ENCODE results near the gene CDC5L. TPM values are rescaled to one million over a fixed set of nuclear protein-coding genes. Genes with fewer than 3 reads are reported as not detected.

CDC5L gene
- total and polyA plus RNA-seq, 9 donors, result 13.0 to 24.0 (median 19.5) TPM

DNA sequence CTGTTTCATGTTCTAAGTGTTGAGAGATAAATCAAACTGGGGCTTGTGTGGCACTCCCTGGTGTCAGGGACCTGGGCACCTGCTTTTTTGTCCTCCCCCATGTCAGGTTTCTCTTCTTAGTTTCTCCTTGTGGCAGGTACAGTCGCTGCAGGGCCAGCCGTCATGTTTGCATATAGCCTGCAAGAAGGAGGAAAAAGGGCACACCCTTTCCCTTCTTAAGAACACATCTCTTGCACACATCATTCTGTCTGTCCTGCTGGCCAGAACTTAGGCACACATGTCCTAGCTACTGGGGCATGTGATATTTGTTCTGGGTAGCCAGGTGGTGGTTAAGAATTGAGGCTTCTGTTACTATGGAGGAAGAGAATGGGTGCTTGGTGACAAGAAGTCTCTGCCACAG, 27.9 kb downstream of the CDC5L start:
- TF ChIP-seq POLR2A (IDR thresholded peaks at IDR 0.05), result no peak
- no peak for TF ChIP-seq CTCF (IDR thresholded peaks at IDR 0.05)
- TF ChIP-seq EP300 (IDR thresholded peaks at IDR 0.05), result no peak
- WGBS, 3 donors, result 96 to 97% (median 96%) methylated on average over 2 of the region's 2 CpGs
- Histone ChIP-seq H3K4me1 (ENCODE audit: insufficient read depth) (peaks cover 3% of the 10 kb centered on the region), H3K27me3 (no peaks in the 10 kb centered on the region), H3K27ac (no peak overlapping the region), H3K4me3 (no peak overlapping the region), H3K9me3 (no peaks in the 10 kb centered on the region), H3K36me3 (no peaks in the 10 kb centered on the region)
- DNase-seq, result no peak
- intact Hi-C loops (cut with DNase I), result no loop called here

- intact Hi-C loops (cut with DNase I), result no loop called here
- Histone ChIP-seq H3K9me3 (no peaks in the 10 kb centered on the region), H3K36me3 (no peaks in the 10 kb centered on the region), H3K27me3 (no peaks in the 10 kb centered on the region), H3K4me1 (ENCODE audit: insufficient read depth) (peaks cover 3% of the 10 kb centered on the region), H3K4me3 (no peak overlapping the region), H3K27ac (no peak overlapping the region)
- TF ChIP-seq EP300 (IDR thresholded peaks at IDR 0.05) (no peak), CTCF (IDR thresholded peaks at IDR 0.05) (no peak), POLR2A (IDR thresholded peaks at IDR 0.05) (no peak)
- 94 to 97% (median 95%) methylated on average over 1 of the region's 1 CpG for WGBS, 3 donors
- DNase-seq, result no peak
These were observed 28.5 kb downstream of the CDC5L start for GRCh38 chr6:44415873-44416502.

GRCh38 chr6:44422531-44422930, 35.0 kb downstream of the CDC5L start:
- intact Hi-C loops (cut with DNase I), result no loop called here
- H3K27me3 ChIP-seq, result no peaks in the 10 kb centered on the region
- DNase-seq, result no peak
- no peak overlapping the region for H3K4me3 ChIP-seq
- H3K9me3 ChIP-seq, result no peaks in the 10 kb centered on the region
- TF ChIP-seq POLR2A (IDR thresholded peaks at IDR 0.05) (no peak), EP300 (IDR thresholded peaks at IDR 0.05) (no peak), CTCF (IDR thresholded peaks at IDR 0.05) (no peak)
- H3K27ac ChIP-seq, result no peak overlapping the region
- H3K4me1 ChIP-seq (ENCODE audit: insufficient read depth), result no peaks in the 10 kb centered on the region
- WGBS, 3 donors, result 90 to 94% (median 92%) methylated on average over 5 of the region's 5 CpGs
- H3K36me3 ChIP-seq, result no peaks in the 10 kb centered on the region

DNA sequence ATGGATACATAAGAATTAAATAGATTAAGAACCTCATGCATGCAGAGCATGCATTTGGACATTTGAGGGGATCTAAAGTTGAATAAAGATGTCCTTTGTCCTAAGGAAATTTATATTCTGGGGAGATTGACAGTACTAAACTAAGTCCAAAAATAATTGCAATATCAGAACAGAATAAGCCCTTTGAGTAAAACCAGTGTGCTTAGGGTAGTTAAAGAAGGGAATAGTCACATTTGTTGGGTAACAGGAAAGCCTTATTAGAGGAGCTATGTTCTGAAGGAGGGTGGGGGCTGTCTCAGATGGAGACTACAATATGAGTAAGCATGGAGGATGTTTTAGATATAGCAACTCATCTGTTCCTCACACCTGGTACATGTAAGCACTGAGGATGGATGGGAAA, 35.8 kb downstream of the CDC5L start:
- Histone ChIP-seq H3K27me3 (no peaks in the 10 kb centered on the region), H3K36me3 (no peaks in the 10 kb centered on the region), H3K9me3 (no peaks in the 10 kb centered on the region), H3K4me1 (ENCODE audit: insufficient read depth) (no peaks in the 10 kb centered on the region), H3K4me3 (no peak overlapping the region), H3K27ac (no peak overlapping the region)
- DNase-seq, result no peak
- TF ChIP-seq EP300 (IDR thresholded peaks at IDR 0.05), result no peak
- TF ChIP-seq POLR2A (IDR thresholded peaks at IDR 0.05), result no peak
- no peak for TF ChIP-seq CTCF (IDR thresholded peaks at IDR 0.05)
- intact Hi-C loops (cut with DNase I), result no loop called here
